ENCODE measurements around the gene SCAMP2. TPM values are rescaled to one million over a fixed set of nuclear protein-coding genes. Genes with fewer than 3 reads are reported as not detected.

SCAMP2 gene
- total and polyA plus RNA-seq, 2 of the 13 experiments (the other 11 are each of a cell fraction or from before 2014, with no cell fraction given), result 34.8 to 121 TPM

- no peak overlapping the region for H3K4me3 ChIP-seq (replicated peaks in 1 of 3; ENCODE audit: insufficient read depth in 1 of 3, low read depth in 2 of 3, low read length in 3 of 3)
- no peak overlapping the region for H2AFZ ChIP-seq (ENCODE audit: low read length)
- DNase-seq (ENCODE audit: low spot score) (no peak), FAIRE-seq (no peak), ATAC-seq (no peak; the same call in 2 of the 3 replicates)
- no peaks in the 10 kb centered on the region for H3K9me3 ChIP-seq (ENCODE audit: low read length)
- H3K27me3 ChIP-seq (ENCODE audit: control insufficient read depth in 1 of 2, insufficient read depth in 2 of 2, low read length in 2 of 2), result peaks cover 0 to 2% of the 10 kb centered on the region in 2 experiments; a peak in 2 of 5 replicates
- no TSS peak for BruUV-seq (replicated peaks)
- no peak overlapping the region for H3K4me2 ChIP-seq (ENCODE audit: low read depth, low read length)
- in situ Hi-C loops (cut with HindIII; ENCODE audit: extremely low pct_ligation_motif_present, low pct_unique_long_range_greater_than_20kb) (no loop called here), intact Hi-C loops (cut with micrococcal nuclease; ENCODE audit: unreplicated experiment) (no loop called here)
- H3K9ac ChIP-seq (ENCODE audit: insufficient read depth, low read depth, low read length), result no peak overlapping the region
- H3K4me1 ChIP-seq (ENCODE audit: insufficient read depth, low read length), result peaks cover 10% of the 10 kb centered on the region
- CTCF ChIA-PET (ENCODE audit: low intra/inter-chr PET ratio, low total read pairs), result no interaction called here
- POLR2A ChIA-PET, result interaction anchor here (0.5 to 0.9 kb wide), 2 partner anchors 26 to 46 kb away, joined by 3 read pairs; no protein-coding TSS in a partner anchor
- 85% methylated on average over 4 of the region's 5 CpGs for WGBS (ENCODE audit: low lambda C conversion rate)
- H3K79me2 ChIP-seq (ENCODE audit: insufficient read depth, low read length), result no peaks in the 10 kb centered on the region
- H3K36me3 ChIP-seq (replicated peaks in 1 of 2; ENCODE audit: control insufficient read depth in 1 of 2, insufficient read depth in 2 of 2, low read length in 2 of 2), result peaks cover 4 to 10% of the 10 kb centered on the region in 2 experiments; a peak in 3 of 5 replicates
- no peak overlapping the region for H3K27ac ChIP-seq (ENCODE audit: extremely low read length, insufficient read depth, low read length)
- H4K20me1 ChIP-seq (ENCODE audit: insufficient read depth, low read length), result no peaks in the 10 kb centered on the region
- TF ChIP-seq ETV6 (CRISPR knock-in tag; conservative IDR thresholded peaks at IDR 0.05), result no peak
- no peak for TF ChIP-seq ZNF879 (CRISPR knock-in tag; IDR thresholded peaks at IDR 0.05)
- no peak for TF ChIP-seq ZNF407 (CRISPR knock-in tag; IDR thresholded peaks at IDR 0.05; ENCODE audit: not compliant biosample characterization)
Observed at GRCh38 chr15:74807282-74807681, 65.9 kb downstream of the SCAMP2 start.

All from HepG2 (cell line).